Measurements from ENCODE around the gene ETS1.

GRCh38 chr11:128615076-128615475 is 27.7 kb upstream of the ETS1 start:
- TF ChIP-seq CTCF (IDR thresholded peaks at IDR 0.05; ENCODE audit: low read length) = no peak
- no peak for TF ChIP-seq EZH2 (optimal IDR thresholded peaks at IDR 0.05; ENCODE audit: low read depth, low read length)

All from MM.1S (cell line).